OCI-M1 (cell line): ENCODE data around the gene HLA-A.

Source experiments
- DNase-seq: peaks from one replicate; lab custom pipeline; 2025; lab: John Stamatoyannopoulos, UW

The HLA-A gene

GRCh38 chr6:29935273-29935955 is 6.9 kb upstream of the HLA-A start:
- DNase-seq = no peak

GRCh38 chr6:29938746-29939508 is 3.4 kb upstream of the HLA-A start:
- no peak for DNase-seq

GRCh38 chr6:29941016-29941415 is 1.3 kb upstream of the HLA-A start:
- peak; percentile 44 for DNase-seq

- DNase-seq = peak; percentile 70
Measured at GRCh38 chr6:29941471-29941870, 861 bp upstream of the HLA-A start.

- no peak for DNase-seq
Measured at GRCh38 chr6:29941916-29942274, 437 bp upstream of the HLA-A start.

GRCh38 chr6:29943053-29943966 is 978 bp downstream of the HLA-A start:
- peak; percentile 42 for DNase-seq

GRCh38 chr6:29945281-29945820 is 3.0 kb downstream of the HLA-A start:
- no peak for DNase-seq

- peak; percentile 48 for DNase-seq
Measured at GRCh38 chr6:29946223-29947076, 4.1 kb downstream of the HLA-A start.

- DNase-seq = peak; percentile 26
Measured at GRCh38 chr6:29947077-29947980, 5.0 kb downstream of the HLA-A start.

GRCh38 chr6:29948277-29948676 is 5.9 kb downstream of the HLA-A start:
- no peak for DNase-seq

- no peak for DNase-seq
Measured at GRCh38 chr6:29949934-29950333, 7.6 kb downstream of the HLA-A start.

- no peak for DNase-seq
Measured at GRCh38 chr6:29951882-29952281, 9.6 kb downstream of the HLA-A start.

GRCh38 chr6:29953001-29953441 is 10.7 kb downstream of the HLA-A start:
- DNase-seq = no peak

GRCh38 chr6:29953686-29954085 is 11.4 kb downstream of the HLA-A start:
- no peak for DNase-seq

- DNase-seq = no peak
Measured at GRCh38 chr6:29954272-29954671, 11.9 kb downstream of the HLA-A start.

GRCh38 chr6:29955783-29956182 is 13.5 kb downstream of the HLA-A start:
- DNase-seq = no peak

- DNase-seq = no peak
Measured at GRCh38 chr6:29956518-29956917, 14.2 kb downstream of the HLA-A start.

GRCh38 chr6:29958046-29958445 is 15.7 kb downstream of the HLA-A start:
- no peak for DNase-seq

- DNase-seq = no peak
Measured at GRCh38 chr6:29958921-29959320, 16.6 kb downstream of the HLA-A start.

- DNase-seq = no peak
Measured at GRCh38 chr6:29959467-29959866, 17.1 kb downstream of the HLA-A start.
